ENCODE results near the gene CD68. TPM values are rescaled to one million over a fixed set of nuclear protein-coding genes. Genes with fewer than 3 reads are reported as not detected.
A peak's percentile ranks its signal among the peaks of the same experiment; 100 is the strongest.

CD68 gene
- total and polyA plus RNA-seq, 8 donors: 1.8 to 60.0 (median 7.6) TPM

GRCh38 chr17:7570351-7570750 is 9.1 kb upstream of the CD68 start:
- no peak for DNase-seq
- peaks cover 7 to 28% (median 23%) of the 10 kb centered on the region in 3 donors for H3K36me3 ChIP-seq

GRCh38 chr17:7572338-7572587 is 7.2 kb upstream of the CD68 start:
- DNase-seq (no peak), FAIRE-seq (no peak), ATAC-seq (no peak)
- peak overlapping the region; percentile 62 to 89 (median 69) for H3K27ac ChIP-seq
- H3K4me1 ChIP-seq: peaks cover 7 to 27% (median 10%) of the 10 kb centered on the region in 3 donors
- no peaks in the 10 kb centered on the region for H3K27me3 ChIP-seq
- H3K4me3 ChIP-seq: peak overlapping the region; percentile 2 to 88 (median 56)
- TF ChIP-seq CTCF (IDR thresholded peaks at IDR 0.05): no peak
- 0% methylated on average over 11 of the region's 11 CpGs for WGBS, 2 donors
- peaks cover 17 to 43% (median 40%) of the 10 kb centered on the region in 3 donors for H3K36me3 ChIP-seq
- intact Hi-C loops (cut with DNase I): no loop called here
- H3K9me3 ChIP-seq: no peaks in the 10 kb centered on the region

More at GRCh38 chr17:7570351-7570750, 9.1 kb upstream of the CD68 start:
- ATAC-seq: no peak
- Histone ChIP-seq H3K9me3 (no peaks in the 10 kb centered on the region), H3K27ac (no peak overlapping the region), H3K4me1 (peaks cover 7 to 13% (median 7%) of the 10 kb centered on the region in 3 donors), H3K4me3 (no peak overlapping the region), H3K27me3 (no peaks in the 10 kb centered on the region)
- no peak for TF ChIP-seq CTCF (IDR thresholded peaks at IDR 0.05)
- intact Hi-C loops (cut with DNase I): no loop called here
- WGBS, 2 donors: 89 to 95% methylated on average over 10 of the region's 10 CpGs
- no peak for FAIRE-seq

GRCh38 chr17:7572588-7573323 is 6.7 kb upstream of the CD68 start:
- Histone ChIP-seq H3K27me3 (no peaks in the 10 kb centered on the region), H3K9me3 (no peaks in the 10 kb centered on the region), H3K4me3 (peak overlapping the region; percentile 84 to 99 (median 93)), H3K36me3 (peaks cover 19 to 48% (median 45%) of the 10 kb centered on the region in 3 donors), H3K27ac (peak overlapping the region; percentile 82 to 95 (median 92)), H3K4me1 (peaks cover 7 to 29% (median 10%) of the 10 kb centered on the region in 3 donors)
- TF ChIP-seq CTCF (IDR thresholded peaks at IDR 0.05): no peak
- WGBS, 2 donors: 1% methylated on average over 73 of the region's 73 CpGs
- DNase-seq: peak; percentile 98 to 100 (median 100)
- peak; percentile 97 for FAIRE-seq
- intact Hi-C loops (cut with DNase I): no loop called here
- peak; percentile 88 to 95 (median 88) for ATAC-seq

GRCh38 chr17:7573324-7574080 is 5.9 kb upstream of the CD68 start:
- 0 to 1% methylated on average over 54 to 71 of the region's 71 CpGs for WGBS, 2 donors
- TF ChIP-seq CTCF (IDR thresholded peaks at IDR 0.05): no peak
- Histone ChIP-seq H3K36me3 (peaks cover 23 to 54% (median 50%) of the 10 kb centered on the region in 3 donors), H3K9me3 (no peaks in the 10 kb centered on the region), H3K4me1 (peaks cover 7 to 30% (median 10%) of the 10 kb centered on the region in 3 donors), H3K4me3 (peak overlapping the region; percentile 84 to 99 (median 93)), H3K27ac (peak overlapping the region; percentile 82 to 95 (median 92)), H3K27me3 (no peaks in the 10 kb centered on the region)
- no peak for FAIRE-seq
- peak; percentile 64 to 74 (median 68) for ATAC-seq
- DNase-seq: peak; percentile 85 to 94 (median 87)
- intact Hi-C loops (cut with DNase I): no loop called here
